DND-41 (cell line): ENCODE results near the gene ALPL.

Source experiments
- ATAC-seq: fragments of 200-7000 bp; cut with Tn5 transposase; 3 replicates; pipeline ENCODE4 v1.9.1; 2021; ENCODE audit warnings: low read depth; ENCODE audit not compliant: insufficient read depth
- DNase-seq: peaks from one replicate; pipeline ENCODE4 v3.0.0-alpha.2; 2020
- H2AFZ ChIP-seq: 2 replicates; pipeline ENCODE4 v1.6.0; 2012; ENCODE audit warnings: low read depth, low read length
- H3K27ac ChIP-seq: 2 replicates; pipeline ENCODE4 v1.5.1; 2012; ENCODE audit warnings: low read length, inconsistent platforms
- H3K27me3 ChIP-seq: fragments of 200-600 bp; sonication (generic); 2 replicates; pipeline ENCODE4 v1.6.0; 2012; ENCODE audit warnings: low read length, mild to moderate bottlenecking, inconsistent platforms; ENCODE audit not compliant: insufficient read depth, poor library complexity
- H3K36me3 ChIP-seq: 2 replicates; pipeline ENCODE4 v1.5.1; 2012; ENCODE audit warnings: low read length, inconsistent platforms; ENCODE audit not compliant: insufficient read depth
- H3K4me1 ChIP-seq: 2 replicates; pipeline ENCODE4 v1.5.1; 2012; ENCODE audit warnings: mild to moderate bottlenecking, low read length; ENCODE audit not compliant: insufficient read depth
- H3K4me2 ChIP-seq: 2 replicates; pipeline ENCODE4 v1.6.0; 2012; ENCODE audit warnings: mild to moderate bottlenecking, moderate library complexity, low read length, inconsistent platforms; ENCODE audit not compliant: insufficient read depth
- H3K4me3 ChIP-seq, 2 experiments: fragments of 200-600 bp in 1 of 2; shearing (Covaris generic) in 1 of 2; 2 replicates each; pipeline ENCODE4 v1.5.1; 2012 to 2016; ENCODE audit warnings: inconsistent platforms in 2 of 2, low read length in 2 of 2, mild to moderate bottlenecking in 2 of 2, low read depth in 1 of 2, moderate library complexity in 1 of 2
- H3K79me2 ChIP-seq: 2 replicates; pipeline ENCODE4 v1.6.0; 2012; ENCODE audit warnings: low read length, inconsistent platforms; ENCODE audit not compliant: insufficient read depth
- H3K9ac ChIP-seq: 2 replicates; pipeline ENCODE4 v1.6.0; 2012; ENCODE audit warnings: low read depth, mild to moderate bottlenecking, inconsistent platforms, low read length, moderate library complexity
- H3K9me3 ChIP-seq: 2 replicates; pipeline ENCODE4 v1.5.1; 2012; ENCODE audit warnings: low read length, moderate library complexity, mild to moderate bottlenecking, inconsistent platforms; ENCODE audit not compliant: insufficient read depth, severe bottlenecking
- H4K20me1 ChIP-seq: 2 replicates; pipeline ENCODE4 v1.6.0; 2012; ENCODE audit warnings: low read length; ENCODE audit not compliant: insufficient read depth
- EZH2 ChIP-seq: IDR thresholded peaks from 3 replicates; pipeline ENCODE4 v1.6.1; 2012; ENCODE audit warnings: borderline replicate concordance, low read depth, mild to moderate bottlenecking, moderate library complexity, low read length, inconsistent platforms; ENCODE audit not compliant: severe bottlenecking
- TF ChIP-seq, protein P1 (sequence below): IDR thresholded peaks from 2 replicates; pipeline ENCODE4 v1.5.1; 2012; ENCODE audit warnings: borderline replicate concordance, low read length, moderate library complexity, mild to moderate bottlenecking; ENCODE audit not compliant: poor library complexity, severe bottlenecking; ENCODE audit errors: extremely low read depth

Gene ALPL

DNA sequence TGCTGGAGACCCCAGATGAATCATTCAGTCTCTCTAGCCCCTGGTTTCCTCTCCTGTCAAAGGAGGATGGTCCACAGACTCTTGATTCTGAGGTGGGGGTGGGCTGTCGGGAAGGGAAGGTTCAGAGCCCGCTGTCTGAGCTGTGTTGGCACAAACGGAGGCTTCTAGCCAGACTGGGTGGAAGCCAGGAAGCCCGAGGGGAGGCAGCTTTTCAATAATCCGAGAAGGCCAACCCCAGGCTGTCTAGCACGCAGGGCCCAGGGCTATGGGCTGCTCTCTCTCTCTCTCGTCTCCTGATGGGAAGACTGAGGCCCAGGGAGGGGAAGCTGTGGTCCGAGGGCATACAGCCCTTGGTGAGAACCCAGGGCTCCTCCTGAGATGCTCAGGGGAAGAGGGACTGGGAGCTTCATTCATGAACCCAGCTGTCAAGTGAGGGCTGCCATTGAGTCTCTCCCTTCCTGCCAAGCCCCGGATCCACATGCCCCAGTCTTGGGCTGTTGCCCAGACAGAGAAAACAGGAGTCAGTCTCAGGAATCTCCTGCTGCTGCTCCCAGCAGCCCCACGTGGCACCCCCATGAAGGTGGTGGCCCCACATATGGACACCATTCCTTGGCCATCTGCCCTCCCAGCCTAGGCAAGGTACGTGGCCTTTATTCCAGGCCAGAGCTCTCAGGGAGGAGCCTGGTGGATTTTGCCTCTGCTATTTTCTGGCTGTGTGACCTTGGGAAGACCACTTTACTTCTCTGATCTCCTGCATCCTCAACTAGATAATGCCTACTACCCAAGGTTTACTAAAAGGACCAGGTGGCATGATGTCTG is 115.6 kb downstream of the ALPL start:
- H3K4me3 ChIP-seq, result no peak overlapping the region
- H3K4me2 ChIP-seq, result no peak overlapping the region
- no peaks in the 10 kb centered on the region for H3K79me2 ChIP-seq
- no peaks in the 10 kb centered on the region for H3K9me3 ChIP-seq
- H3K27me3 ChIP-seq, result no peaks in the 10 kb centered on the region
- no peak overlapping the region for H2AFZ ChIP-seq
- TF ChIP-seq, protein P1, sequence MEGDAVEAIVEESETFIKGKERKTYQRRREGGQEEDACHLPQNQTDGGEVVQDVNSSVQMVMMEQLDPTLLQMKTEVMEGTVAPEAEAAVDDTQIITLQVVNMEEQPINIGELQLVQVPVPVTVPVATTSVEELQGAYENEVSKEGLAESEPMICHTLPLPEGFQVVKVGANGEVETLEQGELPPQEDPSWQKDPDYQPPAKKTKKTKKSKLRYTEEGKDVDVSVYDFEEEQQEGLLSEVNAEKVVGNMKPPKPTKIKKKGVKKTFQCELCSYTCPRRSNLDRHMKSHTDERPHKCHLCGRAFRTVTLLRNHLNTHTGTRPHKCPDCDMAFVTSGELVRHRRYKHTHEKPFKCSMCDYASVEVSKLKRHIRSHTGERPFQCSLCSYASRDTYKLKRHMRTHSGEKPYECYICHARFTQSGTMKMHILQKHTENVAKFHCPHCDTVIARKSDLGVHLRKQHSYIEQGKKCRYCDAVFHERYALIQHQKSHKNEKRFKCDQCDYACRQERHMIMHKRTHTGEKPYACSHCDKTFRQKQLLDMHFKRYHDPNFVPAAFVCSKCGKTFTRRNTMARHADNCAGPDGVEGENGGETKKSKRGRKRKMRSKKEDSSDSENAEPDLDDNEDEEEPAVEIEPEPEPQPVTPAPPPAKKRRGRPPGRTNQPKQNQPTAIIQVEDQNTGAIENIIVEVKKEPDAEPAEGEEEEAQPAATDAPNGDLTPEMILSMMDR, result no peak
- TF ChIP-seq EZH2, result no peak
- DNase-seq, result no peak
- H3K4me1 ChIP-seq, result no peaks in the 10 kb centered on the region
- no peak for ATAC-seq
- no peaks in the 10 kb centered on the region for H3K36me3 ChIP-seq
- no peak overlapping the region for H3K9ac ChIP-seq
- H4K20me1 ChIP-seq, result peaks cover 4% of the 10 kb centered on the region
- H3K27ac ChIP-seq, result no peak overlapping the region

DNA sequence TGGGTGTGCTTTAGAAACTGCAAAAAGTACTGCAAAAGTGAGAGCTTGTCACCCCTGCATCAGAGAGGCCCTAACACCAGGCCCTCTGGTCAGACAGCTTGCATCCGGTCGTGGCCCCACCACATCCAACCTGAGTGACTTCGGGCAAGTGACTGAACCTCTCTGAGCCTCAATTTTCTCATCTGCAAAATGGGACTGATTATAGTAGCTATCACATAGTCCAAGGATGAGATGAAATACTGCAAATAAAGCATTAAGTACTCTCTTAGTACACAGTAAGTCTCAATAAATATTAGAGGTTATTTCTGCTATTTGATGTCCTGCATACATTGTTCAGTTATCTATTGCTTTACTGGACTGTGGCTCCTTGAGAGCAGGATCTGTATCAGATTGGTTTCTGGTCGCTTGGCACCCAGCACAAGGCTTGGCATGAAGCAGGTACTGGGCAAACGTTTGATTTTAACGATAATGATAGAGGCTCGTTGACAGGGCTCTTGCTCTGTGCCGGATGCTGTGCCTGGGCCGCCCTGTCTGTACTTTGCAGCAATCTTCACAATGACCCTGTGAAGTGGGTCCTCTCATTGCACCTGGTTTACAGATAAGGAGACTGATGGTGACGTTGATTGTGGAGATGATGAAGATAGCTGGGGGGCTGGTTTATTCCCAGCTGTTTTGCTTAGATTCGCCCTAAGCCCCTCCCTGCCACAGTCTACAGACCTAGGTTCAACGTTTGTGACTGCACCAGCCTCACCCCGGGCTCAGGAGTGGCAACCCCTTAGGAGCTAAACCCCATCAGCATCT is 116.4 kb downstream of the ALPL start:
- no peak overlapping the region for H3K27ac ChIP-seq
- H3K9me3 ChIP-seq, result no peaks in the 10 kb centered on the region
- no peak overlapping the region for H2AFZ ChIP-seq
- H3K79me2 ChIP-seq, result no peaks in the 10 kb centered on the region
- H3K4me2 ChIP-seq, result no peak overlapping the region
- no peak overlapping the region for H3K4me3 ChIP-seq
- DNase-seq (no peak), ATAC-seq (no peak)
- H3K4me1 ChIP-seq, result no peaks in the 10 kb centered on the region
- H4K20me1 ChIP-seq, result peaks cover 4% of the 10 kb centered on the region
- no peaks in the 10 kb centered on the region for H3K27me3 ChIP-seq
- TF ChIP-seq, protein P1, result no peak
- no peak for TF ChIP-seq EZH2
- no peaks in the 10 kb centered on the region for H3K36me3 ChIP-seq
- no peak overlapping the region for H3K9ac ChIP-seq

GRCh38 chr1:21626921-21627339 is 117.7 kb downstream of the ALPL start:
- H3K4me1 ChIP-seq, result no peaks in the 10 kb centered on the region
- TF ChIP-seq EZH2, result no peak
- TF ChIP-seq, protein P1, result no peak
- H3K27ac ChIP-seq, result no peak overlapping the region
- no peak overlapping the region for H3K4me2 ChIP-seq
- H3K9ac ChIP-seq, result no peak overlapping the region
- no peaks in the 10 kb centered on the region for H3K79me2 ChIP-seq
- no peak overlapping the region for H2AFZ ChIP-seq
- H3K27me3 ChIP-seq, result no peaks in the 10 kb centered on the region
- H4K20me1 ChIP-seq, result no peaks in the 10 kb centered on the region; the same call in none of the 2 replicates
- DNase-seq (no peak), ATAC-seq (no peak)
- no peak overlapping the region for H3K4me3 ChIP-seq
- no peaks in the 10 kb centered on the region for H3K36me3 ChIP-seq
- H3K9me3 ChIP-seq, result no peaks in the 10 kb centered on the region
